ENCODE results near the gene RLN3. TPM values are rescaled to one million over a fixed set of nuclear protein-coding genes. Genes with fewer than 3 reads are reported as not detected.

The RLN3 gene
- total RNA-seq, 1 experiment from 2014 or later = not detected

DNA sequence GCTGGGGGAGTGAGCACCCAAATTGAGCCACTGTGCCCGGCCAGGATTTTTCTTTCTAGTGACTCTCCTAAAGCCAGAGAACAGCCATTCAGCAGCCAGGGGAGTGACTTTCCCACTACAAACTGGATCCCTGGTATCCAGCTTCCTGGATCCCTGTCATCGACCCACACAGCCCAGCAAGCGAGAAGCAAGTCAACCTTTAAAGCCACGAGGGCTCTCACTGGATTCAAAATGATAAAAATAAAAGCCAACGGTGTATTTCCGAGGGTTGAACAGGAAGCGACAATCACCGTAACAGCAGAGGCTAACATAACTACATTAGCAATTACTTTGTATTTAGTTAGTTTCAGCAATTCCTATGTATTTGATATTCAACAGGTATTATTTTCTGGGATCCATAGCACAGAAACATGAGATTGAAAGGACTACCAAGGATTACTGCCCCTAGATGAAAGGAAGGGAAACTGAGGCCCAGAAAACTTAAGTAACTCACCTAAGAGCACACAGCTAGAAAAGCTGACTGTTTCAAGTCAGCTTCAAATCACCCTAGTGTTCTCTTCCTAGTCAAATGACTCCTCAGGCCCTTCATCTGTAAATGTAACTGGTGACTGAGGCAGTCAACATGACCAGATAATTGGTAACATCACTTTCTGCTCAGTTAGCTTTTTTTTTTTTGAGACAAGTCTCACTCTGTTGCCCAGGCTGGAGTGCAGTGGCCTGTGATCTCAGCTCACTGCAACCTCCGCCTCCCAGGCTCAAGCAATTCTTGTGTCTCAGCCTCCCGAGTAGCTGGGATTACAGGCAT lies 24.5 kb upstream of the RLN3 start:
- Histone ChIP-seq H3K27ac (ENCODE audit: low read depth, low read length, poor library complexity, severe bottlenecking) (peak overlapping the region; percentile 27), H3K36me3 (ENCODE audit: insufficient read depth, low read length, poor library complexity, severe bottlenecking) (peaks cover 4% of the 10 kb centered on the region), H3K9me3 (ENCODE audit: low read depth, low read length, poor library complexity, severe bottlenecking) (peaks cover 6% of the 10 kb centered on the region), H3K4me3 (ENCODE audit: low read depth, low read length, poor library complexity, severe bottlenecking) (no peak overlapping the region), H3K27me3 (replicated peaks; ENCODE audit: insufficient read depth, low read depth, low read length, poor library complexity) (no peaks in the 10 kb centered on the region), H3K4me1 (ENCODE audit: insufficient read depth, low read length, poor library complexity, severe bottlenecking) (peaks cover 11% of the 10 kb centered on the region)
- no peak for DNase-seq (ENCODE audit: low spot score)
- ChIA-PET CTCF (interaction anchor here (0.7 kb wide), 1 partner anchor 24 kb away, joined by 4 read pairs; no protein-coding TSS in a partner anchor), POLR2A (ENCODE audit: low non-redundant PET) (interaction anchor here (0.6 to 1.0 kb wide), 2 partner anchors 25 to 109 kb away, joined by 7 to 8 read pairs; a partner anchor contains a TSS)
- intact Hi-C loops (cut with micrococcal nuclease; ENCODE audit: unreplicated experiment) = no loop called here
- BruUV-seq (replicated peaks) = TSS peak; percentile 7
- TF ChIP-seq EZH2 (IDR thresholded peaks at IDR 0.05; ENCODE audit: borderline replicate concordance, low read depth, low read length, poor library complexity, severe bottlenecking) (no peak), CTCF (conservative IDR thresholded peaks at IDR 0.05; ENCODE audit: low read depth, low read length) (no peak)

- intact Hi-C loops (cut with micrococcal nuclease; ENCODE audit: unreplicated experiment) = loop anchor here (5.0 kb wide), 1 partner anchor 68 kb away; the partner anchor contains the start of gene MISP3
- no peak for TF ChIP-seq CTCF (conservative IDR thresholded peaks at IDR 0.05; ENCODE audit: low read depth, low read length)
- TF ChIP-seq EZH2 (IDR thresholded peaks at IDR 0.05; ENCODE audit: borderline replicate concordance, low read depth, low read length, poor library complexity, severe bottlenecking) = no peak
- POLR2A ChIA-PET (ENCODE audit: low non-redundant PET) = interaction anchor here (1.0 kb wide), 1 partner anchor 26 kb away, joined by 8 read pairs; no protein-coding TSS in a partner anchor
- BruUV-seq (replicated peaks) = TSS peak; percentile 64
- no peaks in the 10 kb centered on the region for H3K36me3 ChIP-seq (ENCODE audit: insufficient read depth, low read length, poor library complexity, severe bottlenecking)
- CTCF ChIA-PET = no interaction called here
- H3K27me3 ChIP-seq (replicated peaks; ENCODE audit: insufficient read depth, low read depth, low read length, poor library complexity) = no peaks in the 10 kb centered on the region
- H3K4me3 ChIP-seq (ENCODE audit: low read depth, low read length, poor library complexity, severe bottlenecking) = peak overlapping the region; percentile 91
- no peak for DNase-seq (ENCODE audit: low spot score)
- H3K27ac ChIP-seq (ENCODE audit: low read depth, low read length, poor library complexity, severe bottlenecking) = peak overlapping the region; percentile 9
- H3K4me1 ChIP-seq (ENCODE audit: insufficient read depth, low read length, poor library complexity, severe bottlenecking) = peaks cover 11% of the 10 kb centered on the region
- no peaks in the 10 kb centered on the region for H3K9me3 ChIP-seq (ENCODE audit: low read depth, low read length, poor library complexity, severe bottlenecking)
These were observed 23.2 kb upstream of the RLN3 start for GRCh38 chr19:14004619-14005348.

DNA sequence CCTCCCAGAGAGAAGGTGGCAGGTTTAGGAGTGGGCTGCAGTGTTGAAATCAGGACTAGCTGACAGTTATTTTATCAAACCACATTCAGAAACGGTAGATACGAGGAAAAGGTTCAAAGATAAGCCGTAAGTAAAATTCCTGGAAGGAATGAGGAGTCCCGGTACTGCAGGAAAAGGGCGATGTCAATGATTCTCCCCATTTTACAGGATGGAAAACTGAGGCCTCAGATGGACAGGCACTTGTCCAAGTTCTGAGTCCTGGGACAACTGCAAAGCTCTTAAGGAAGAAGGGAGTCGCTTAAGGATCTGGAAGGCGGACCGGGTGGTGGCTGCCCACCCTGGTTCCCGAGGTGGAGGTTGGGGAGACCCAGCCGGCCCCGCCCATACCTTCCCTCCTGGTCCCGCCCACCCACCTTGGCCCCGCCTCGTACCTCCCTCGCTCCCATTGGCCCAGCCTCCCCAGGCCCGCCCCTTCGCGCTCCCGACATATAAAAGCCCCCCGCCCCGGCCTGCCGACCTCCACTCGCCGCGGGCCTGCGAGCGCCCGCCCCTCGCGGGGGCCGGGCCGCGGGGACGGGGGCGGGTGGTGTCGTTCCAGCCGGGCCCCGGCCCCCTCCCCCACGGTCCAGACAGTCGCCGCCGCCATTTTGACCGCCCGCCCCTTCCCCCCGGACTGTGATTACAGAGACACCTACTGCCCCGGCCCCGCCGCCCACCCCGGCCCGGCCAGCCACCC lies 22.4 kb upstream of the RLN3 start:
- Histone ChIP-seq H3K27me3 (replicated peaks; ENCODE audit: insufficient read depth, low read depth, low read length, poor library complexity) (no peaks in the 10 kb centered on the region), H3K4me1 (ENCODE audit: insufficient read depth, low read length, poor library complexity, severe bottlenecking) (peaks cover 11% of the 10 kb centered on the region), H3K27ac (ENCODE audit: low read depth, low read length, poor library complexity, severe bottlenecking) (peak overlapping the region; percentile 99), H3K9me3 (ENCODE audit: low read depth, low read length, poor library complexity, severe bottlenecking) (no peaks in the 10 kb centered on the region), H3K36me3 (ENCODE audit: insufficient read depth, low read length, poor library complexity, severe bottlenecking) (no peaks in the 10 kb centered on the region), H3K4me3 (ENCODE audit: low read depth, low read length, poor library complexity, severe bottlenecking) (peak overlapping the region; percentile 91)
- BruUV-seq (replicated peaks) = no TSS peak
- peak; percentile 91 for DNase-seq (ENCODE audit: low spot score)
- no peak for TF ChIP-seq EZH2 (IDR thresholded peaks at IDR 0.05; ENCODE audit: borderline replicate concordance, low read depth, low read length, poor library complexity, severe bottlenecking)
- TF ChIP-seq CTCF (conservative IDR thresholded peaks at IDR 0.05; ENCODE audit: low read depth, low read length) = no peak
- intact Hi-C loops (cut with micrococcal nuclease; ENCODE audit: unreplicated experiment) = loop anchor here (5.0 kb wide), 1 partner anchor 67 kb away; the partner anchor contains the start of gene MISP3
- ChIA-PET POLR2A (ENCODE audit: low non-redundant PET) (no interaction called here), CTCF (no interaction called here)

Measured in A673 (cell line).